HG02642 (cell line): ENCODE results near the gene NUP62.
"Not testable (repeated sequence)": the region's sequence is repeated elsewhere in the genome, so short reads cannot be mapped to it uniquely, and the experiment has no call there.

Source experiments
- ATAC-seq: cut with Tn5 transposase; IDR thresholded peaks from one replicate; pipeline ENCODE4 v1.9.1; 2021; ENCODE audit warnings: mild to moderate bottlenecking; ENCODE audit not compliant: unreplicated experiment, poor library complexity

Gene NUP62

GRCh38 chr19:49952479-49952836 lies 23.2 kb upstream of the NUP62 start:
- ATAC-seq = no peak

- ATAC-seq = no peak
Measured at GRCh38 chr19:49951806-49952478, 22.6 kb upstream of the NUP62 start.

- no peak for ATAC-seq
Measured at GRCh38 chr19:49950956-49951526, 21.7 kb upstream of the NUP62 start.

GRCh38 chr19:49950590-49950948 lies 21.3 kb upstream of the NUP62 start:
- no peak for ATAC-seq

GRCh38 chr19:49949742-49950589 lies 20.7 kb upstream of the NUP62 start:
- ATAC-seq = no peak

- no peak for ATAC-seq
Measured at GRCh38 chr19:49946415-49946814, 17.1 kb upstream of the NUP62 start.

GRCh38 chr19:49944567-49944966 lies 15.3 kb upstream of the NUP62 start:
- ATAC-seq = not testable (repeated sequence)

GRCh38 chr19:49940482-49940791 lies 11.1 kb upstream of the NUP62 start:
- ATAC-seq = no peak

GRCh38 chr19:49939721-49940481 lies 10.6 kb upstream of the NUP62 start:
- no peak for ATAC-seq

GRCh38 chr19:49938662-49939061 lies 9.4 kb upstream of the NUP62 start:
- ATAC-seq = no peak

- peak; percentile 50 for ATAC-seq
Measured at GRCh38 chr19:49937750-49938381, 8.6 kb upstream of the NUP62 start.

GRCh38 chr19:49936549-49936948 lies 7.2 kb upstream of the NUP62 start:
- ATAC-seq = no peak

- no peak for ATAC-seq
Measured at GRCh38 chr19:49933643-49934042, 4.3 kb upstream of the NUP62 start.

GRCh38 chr19:49932731-49933131 lies 3.4 kb upstream of the NUP62 start:
- ATAC-seq = no peak

- no peak for ATAC-seq
Measured at GRCh38 chr19:49932041-49932451, 2.7 kb upstream of the NUP62 start.

- no peak for ATAC-seq
Measured at GRCh38 chr19:49931293-49932040, 2.2 kb upstream of the NUP62 start.

GRCh38 chr19:49930483-49931011 lies 1.2 kb upstream of the NUP62 start:
- no peak for ATAC-seq

GRCh38 chr19:49929611-49930482 lies 543 bp upstream of the NUP62 start:
- ATAC-seq = peak; percentile 65
